RKO (cell line): ENCODE results near the gene DNPH1.
A peak's percentile ranks its signal among the peaks of the same experiment; 100 is the strongest.

Experiments
- DNase-seq: peaks from one replicate; pipeline ENCODE4 v3.0.0-alpha.2; 2016; ENCODE audit warnings: low spot score

DNPH1 gene, protein sequence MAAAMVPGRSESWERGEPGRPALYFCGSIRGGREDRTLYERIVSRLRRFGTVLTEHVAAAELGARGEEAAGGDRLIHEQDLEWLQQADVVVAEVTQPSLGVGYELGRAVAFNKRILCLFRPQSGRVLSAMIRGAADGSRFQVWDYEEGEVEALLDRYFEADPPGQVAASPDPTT

DNA sequence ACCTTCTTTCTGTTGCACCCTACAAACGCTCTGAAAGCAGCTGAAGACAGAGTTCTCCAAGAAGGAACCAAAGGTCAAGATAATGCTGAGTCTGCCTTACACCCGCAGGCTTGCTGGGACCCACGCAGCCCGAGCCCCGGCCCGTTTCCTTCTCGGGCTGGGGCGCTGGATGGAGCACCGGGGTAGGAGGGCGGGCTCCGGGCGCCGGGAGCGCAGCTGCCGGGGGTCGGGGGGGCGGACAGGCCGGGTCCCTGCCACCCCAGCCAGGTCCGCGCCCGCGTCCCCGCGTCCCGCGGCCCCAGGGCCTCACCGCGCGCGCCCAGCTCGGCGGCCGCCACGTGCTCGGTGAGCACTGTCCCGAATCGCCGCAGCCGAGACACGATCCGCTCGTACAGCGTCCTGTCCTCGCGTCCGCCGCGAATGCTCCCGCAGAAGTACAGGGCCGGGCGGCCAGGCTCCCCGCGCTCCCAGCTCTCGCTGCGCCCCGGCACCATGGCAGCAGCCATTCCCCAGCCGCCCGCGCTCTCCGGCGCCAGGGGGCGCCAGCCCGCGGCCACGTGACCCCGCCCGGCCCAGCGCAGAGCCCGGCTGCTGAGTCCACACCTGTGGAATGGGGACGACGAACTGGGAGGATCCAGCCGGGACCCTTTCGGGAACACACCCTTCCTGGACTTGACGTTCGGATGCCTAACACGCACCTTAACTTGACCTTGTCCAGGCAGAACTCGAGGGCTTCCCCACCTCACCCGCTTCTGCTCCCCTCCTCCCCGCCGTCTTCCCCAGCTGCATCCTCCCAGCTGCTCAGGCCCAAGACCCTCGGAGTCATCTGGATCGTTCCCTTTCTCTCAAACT lies at the start of gene DNPH1:
Gene DNPH1 (minus strand): TSS at position 531 of the 852 bp plus-strand sequence. CDS start 25 bp downstream, at position 506.
- peak; percentile 78 for DNase-seq

DNA sequence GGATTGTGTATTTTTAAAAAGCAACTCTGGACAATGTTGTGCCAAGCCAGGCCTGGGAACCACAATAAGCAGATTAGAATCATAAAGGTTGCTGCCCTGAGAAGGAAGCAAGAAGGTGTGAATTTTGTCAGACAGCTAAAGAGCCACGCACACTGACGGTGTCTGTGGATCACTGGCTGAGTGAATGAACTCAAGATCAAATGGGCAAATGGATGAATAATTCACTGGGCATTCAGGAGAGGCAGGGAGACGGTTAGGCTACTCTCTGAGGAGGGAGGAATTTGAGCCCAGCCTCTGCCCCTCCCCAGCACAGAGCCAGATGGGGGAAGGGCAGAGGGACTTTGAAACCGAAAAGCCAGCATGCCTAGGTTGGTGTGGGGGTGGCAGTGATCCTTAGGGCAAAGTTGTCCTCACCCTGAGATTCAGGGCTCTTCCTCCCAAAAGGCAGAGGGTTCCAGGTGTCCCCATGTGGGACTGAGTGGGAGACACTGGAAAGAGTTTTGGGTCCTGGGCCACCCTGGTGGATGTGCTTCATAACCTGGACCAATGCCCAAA lies 49.3 kb upstream of the DNPH1 start:
- DNase-seq, result no peak

DNA sequence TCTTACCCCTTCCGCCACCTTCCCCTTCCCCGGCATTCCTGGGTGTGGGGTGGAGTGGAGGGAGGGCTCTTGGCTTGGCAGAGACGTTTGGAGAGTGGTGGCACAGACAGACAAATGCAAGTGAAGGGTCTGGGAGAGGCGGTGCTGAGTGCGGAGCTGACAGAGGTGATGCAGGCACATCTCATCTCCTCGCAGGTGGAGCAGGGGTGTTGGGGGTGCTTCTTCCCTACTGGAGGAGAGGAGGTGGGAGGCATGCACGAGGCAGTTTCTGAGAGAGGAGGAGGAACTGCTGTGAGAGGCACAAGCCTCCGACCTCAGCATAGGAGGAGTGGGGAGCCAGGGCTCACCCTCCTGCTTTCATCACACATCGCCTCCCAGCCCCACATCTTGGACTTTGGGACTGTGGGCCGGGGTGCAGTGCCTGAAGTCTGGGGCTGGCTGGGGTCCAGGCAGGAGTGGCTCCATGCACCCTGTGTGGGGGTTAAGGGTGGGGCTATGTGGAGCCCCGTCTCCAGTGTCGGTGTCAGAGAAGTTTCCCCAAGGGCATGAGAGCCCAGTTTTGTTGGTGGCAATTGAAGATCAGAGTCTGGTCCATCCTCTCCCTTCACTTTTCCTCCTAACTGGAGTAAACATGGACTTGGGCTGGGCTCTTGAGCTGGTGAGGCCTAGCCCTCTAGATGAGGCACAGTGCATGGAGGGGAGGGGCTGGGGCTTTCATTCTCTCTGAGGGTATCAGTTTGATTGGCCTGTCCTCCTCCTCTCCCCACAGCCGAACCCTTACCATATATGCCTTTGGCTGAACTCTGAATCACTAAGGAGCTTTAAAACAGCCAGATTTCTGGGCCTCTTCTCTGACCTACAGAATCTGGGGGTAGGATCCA lies 48.6 kb upstream of the DNPH1 start:
- DNase-seq, result no peak

DNA sequence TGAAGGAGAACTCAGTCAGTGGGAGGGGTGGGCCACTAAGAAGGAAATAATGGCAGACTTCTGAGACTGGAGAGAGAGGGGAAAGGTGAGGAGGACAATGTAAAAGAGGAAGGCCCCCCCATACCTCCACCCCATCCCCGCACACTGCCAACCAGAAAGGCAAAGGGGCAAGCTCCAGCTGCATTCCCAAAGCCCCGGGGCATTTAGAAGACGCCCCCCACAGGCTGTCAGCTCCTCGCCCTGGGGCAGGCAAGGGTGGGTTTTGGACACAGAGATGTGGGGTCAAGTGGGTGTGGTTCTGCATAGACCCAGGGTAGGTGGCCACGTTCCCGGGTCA lies 48.0 kb upstream of the DNPH1 start:
- DNase-seq, result no peak

DNA sequence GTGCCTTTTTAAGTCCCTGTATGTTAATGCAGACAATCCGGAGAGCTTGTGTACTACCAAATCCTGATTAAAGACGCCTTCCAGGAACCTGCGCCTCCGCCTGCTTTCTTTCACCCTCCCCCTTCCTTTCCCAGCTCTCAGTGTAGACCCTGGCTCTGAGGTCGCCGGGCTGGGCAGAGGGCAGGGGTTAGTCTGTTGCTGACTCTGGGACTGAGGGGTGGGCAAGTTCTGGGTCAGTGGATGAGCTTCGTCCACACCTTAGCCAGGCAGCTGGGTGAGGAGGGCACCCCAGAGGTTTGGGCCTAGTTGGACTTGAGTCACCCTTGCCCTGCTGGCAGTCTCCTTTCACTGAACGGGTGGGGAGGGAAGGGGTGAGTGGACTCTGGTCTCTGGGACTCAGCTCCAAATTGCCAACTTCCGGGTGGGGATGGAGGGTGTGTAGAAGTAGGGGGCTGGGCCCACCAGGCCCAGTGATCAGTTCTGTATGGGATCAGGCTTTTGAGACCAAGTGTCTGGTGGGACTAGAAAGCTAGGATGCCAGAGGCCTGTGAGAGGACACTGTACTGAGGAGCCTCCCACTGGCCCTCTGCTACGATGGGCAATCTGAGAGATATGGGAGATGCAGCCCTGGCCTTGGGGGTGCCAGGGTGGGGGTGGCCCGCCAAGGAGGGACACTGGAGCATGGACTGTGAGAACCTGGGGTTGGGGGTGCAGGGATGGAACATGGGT lies 47.5 kb upstream of the DNPH1 start:
- no peak for DNase-seq

DNA sequence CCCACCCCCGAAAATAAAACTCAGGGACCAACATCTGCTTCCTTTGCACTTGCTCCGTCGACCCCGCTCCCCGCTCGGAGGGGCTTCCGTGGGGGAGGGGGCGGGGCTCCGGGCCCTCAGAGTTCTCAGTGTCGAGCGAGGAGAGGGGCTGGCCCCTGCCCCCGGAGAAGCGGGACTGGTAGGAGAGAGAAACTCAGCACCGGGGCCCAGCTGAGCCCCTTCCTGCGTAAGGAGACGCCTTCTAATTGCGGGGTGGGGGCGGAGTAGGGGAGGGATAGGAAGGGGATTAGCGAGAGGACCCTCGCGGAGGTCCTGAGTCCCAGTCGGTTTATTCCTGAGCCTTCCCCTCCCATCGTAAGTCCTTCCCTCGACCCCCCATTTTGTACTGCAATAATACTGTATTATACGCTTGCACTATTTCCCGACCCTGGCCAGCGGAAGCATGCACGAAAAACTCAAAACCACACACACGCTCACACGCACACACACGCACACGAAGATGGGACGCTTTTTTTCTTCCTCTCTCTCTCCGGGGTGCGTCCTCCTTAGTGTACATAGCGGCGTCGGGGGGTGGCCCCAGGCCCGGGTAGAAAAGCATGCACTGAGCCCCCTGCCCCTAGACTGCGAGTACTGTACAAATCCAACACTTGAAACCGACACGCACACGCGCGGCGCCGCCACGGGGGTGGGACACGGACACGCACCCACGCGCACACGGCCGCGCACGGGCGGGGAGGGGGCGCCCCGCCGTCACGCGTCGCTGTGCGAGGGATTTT lies 46.7 kb upstream of the DNPH1 start:
- no peak for DNase-seq

DNA sequence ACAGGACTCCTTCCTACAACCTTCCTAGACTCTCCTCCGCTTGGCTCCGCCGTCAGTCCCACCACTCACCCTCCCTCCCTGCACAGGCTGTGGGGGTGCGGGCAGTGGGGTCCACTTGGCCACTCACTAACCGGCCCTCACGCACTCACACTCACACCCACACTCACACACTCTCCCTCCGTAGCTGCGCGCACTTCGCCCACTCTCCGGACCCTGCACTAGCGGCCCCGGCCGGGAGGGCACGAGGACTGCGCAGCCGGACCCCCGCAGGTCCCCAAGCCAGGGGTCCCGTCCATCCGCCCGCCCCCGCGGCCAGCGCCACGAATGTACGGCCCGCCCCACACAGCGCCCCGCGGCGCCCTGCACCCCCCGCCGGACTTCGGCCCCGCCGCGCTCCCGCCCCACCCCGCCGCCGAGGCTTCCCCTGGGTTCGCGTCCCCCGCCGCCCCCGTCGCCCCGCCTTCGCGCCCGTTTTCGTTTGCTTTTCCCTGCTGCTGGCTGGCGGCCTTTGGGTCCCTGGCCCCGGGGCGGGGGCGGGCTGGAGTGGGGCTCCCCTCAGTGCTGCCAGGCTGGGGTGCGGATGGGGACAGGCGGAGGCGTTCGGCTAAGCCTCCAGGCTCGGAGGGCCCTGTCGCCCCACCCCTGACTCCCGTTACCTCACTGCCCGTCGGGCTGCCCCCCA lies 45.8 kb upstream of the DNPH1 start:
- no peak for DNase-seq

DNA sequence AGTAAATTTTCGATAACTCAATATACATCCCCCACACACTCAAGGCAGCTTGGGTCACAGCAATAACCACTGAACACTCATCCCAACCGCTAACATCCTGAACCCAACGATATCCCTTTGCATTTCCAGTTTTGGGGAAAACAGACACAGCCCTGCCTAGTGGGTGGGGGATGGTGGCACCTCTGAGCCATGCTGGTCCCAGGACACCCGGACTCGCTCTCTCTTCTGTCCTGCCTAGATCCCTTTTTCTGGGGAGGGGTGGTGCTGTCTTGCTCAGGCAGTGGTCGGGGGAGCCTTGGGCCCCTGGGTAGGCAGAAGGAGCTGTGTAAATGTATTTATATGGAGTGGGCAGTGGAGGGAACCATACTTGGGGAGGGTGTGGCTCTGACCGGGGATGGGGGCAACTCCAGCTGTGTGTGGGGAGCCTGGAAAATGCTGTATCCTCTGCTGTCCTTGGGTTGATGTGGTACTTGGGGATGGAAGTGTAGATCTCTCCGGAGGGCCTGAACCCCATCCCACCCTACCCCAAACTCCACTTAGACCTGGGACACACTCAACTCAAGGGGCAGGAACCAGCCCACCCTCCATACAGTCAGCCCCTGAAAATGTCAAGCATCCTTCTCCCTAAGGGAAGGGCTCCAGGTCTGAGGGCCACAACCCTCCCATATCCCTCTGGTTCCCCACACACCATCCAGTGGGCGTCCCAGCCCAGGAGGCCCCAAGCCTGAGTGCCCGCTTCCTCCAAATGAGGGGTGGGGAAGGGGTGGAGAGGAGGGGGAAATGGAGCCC lies 45.0 kb upstream of the DNPH1 start:
- DNase-seq, result no peak

DNA sequence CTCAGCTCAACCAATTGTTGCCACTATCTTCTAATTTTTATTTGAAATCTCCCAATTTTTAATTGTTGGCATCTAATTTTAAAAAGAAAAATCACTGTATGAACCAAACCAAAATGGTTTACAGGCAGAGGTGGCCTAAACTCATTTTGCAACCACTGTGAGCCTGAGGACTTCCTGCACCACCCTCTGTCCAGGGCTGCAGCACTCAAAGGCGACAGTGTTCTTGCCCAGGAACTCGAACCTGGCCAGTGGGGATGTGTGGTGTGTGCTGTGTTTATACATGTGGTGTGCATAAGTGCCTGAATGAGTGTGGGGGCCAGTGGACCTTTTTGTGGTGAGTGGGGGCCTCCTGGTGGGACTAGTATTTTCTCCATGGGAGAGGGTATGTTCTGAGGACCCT lies 44.4 kb upstream of the DNPH1 start:
- no peak for DNase-seq

DNA sequence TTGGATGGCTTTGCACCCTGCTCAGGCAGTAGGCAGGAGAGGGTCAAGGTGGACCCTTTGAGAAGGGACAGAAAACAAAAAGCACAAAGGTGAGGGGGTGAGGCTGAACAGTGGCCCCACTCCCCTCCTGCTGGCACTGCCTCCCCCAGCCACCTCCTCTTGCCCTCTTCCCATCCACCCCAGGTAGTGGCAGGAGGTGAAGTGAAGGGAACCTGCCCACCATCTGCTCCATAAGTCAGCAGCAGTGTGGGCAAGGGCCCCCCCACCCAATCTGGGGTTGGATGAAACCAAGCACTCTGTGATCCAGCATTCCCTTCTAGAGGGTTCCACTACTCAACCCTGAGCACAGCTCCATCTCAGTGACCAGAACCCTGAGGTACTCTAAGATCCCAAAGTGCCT lies 42.7 kb upstream of the DNPH1 start:
- no peak for DNase-seq

DNA sequence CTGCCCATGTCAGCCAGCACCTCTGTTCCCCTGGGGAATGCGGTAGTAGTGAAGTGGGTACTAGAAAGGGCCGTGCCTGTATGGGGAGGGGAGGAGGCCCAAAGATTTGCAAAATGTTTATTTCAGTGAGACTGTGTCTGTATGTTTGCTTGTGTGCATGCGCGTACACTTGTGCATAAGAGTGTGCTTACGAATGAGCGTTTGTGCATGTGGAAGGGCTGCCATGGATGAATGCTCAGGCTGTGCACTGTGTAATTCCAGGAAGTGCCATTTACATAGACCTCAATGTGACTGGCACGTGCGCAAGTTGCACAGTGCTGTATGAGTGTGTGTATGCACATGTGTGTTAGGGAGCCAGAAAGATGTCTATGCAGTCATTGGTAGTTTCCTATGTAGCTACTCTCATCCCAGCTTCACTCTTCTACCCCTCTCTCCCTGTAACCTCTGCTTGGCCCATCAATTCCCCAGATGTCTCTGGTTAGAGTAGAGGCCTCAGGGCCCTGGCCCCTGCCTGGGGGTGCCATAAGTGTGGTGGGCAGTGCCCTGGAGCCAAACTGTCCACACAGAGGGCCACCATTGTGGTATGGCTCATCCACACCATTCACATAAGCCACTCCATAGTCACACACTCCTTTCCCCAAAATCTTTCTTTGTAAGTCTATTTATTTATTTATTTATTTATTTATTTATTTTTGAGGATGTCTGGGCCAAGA lies 42.0 kb upstream of the DNPH1 start:
- no peak for DNase-seq

DNA sequence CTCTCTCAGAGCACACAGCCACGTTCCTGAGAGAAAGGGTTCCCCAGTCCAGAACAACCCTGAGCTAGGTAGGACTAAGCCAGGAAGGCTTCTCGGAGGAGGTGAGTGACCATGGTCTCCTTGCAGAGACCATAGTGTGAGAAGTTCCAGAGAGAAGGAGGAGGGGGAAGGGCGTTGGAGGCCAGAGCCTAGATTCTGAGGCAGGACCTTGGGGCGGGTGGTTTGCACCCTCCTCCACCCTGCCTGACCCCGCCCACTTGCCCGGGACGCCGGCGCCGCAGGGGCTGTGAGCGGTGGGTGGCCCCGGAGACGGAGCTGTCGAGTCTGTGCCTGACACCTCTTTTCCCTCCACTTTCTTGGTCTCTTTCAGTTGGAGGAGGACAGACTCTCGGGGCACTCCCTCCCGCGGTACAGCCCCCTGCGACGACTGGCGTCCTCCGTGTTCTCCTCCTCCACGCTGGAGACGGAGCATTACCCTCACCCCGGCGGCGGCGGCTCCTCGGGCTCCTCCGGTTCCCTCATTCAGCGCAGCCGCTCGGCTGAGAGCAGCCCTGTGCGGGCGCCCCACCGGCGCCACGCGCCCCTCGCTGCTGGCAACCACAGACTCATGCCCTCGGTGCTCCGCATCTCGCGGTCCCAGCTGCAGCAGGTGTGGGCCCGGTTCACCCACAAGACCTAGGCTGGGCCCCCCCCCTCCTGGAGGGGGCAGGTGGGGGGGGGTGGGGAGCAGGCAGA lies 40.2 kb upstream of the DNPH1 start:
- no peak for DNase-seq

DNA sequence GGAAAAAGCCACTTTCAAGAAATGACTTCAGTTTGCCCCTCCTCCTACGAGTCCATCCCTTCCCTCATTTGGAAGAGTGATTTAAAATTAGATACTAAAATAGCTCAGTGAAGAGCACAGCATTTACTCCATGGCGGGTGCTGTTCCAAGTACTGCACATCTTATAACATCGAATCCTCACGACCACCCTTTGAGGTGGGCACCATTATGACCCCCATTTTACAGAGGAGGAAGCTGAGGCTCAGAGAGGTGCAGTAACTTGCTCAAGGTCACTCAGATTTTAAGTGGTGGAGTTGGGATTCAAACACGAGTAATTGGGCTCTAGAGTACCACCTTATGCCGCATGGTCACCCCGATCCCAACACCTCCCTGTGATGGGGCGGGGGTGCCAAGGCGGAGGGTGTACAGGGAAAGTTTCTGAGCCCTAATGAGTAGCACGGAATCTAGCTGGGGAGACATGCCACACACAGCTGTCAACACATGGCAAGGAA lies 39.5 kb upstream of the DNPH1 start:
- DNase-seq, result no peak

DNA sequence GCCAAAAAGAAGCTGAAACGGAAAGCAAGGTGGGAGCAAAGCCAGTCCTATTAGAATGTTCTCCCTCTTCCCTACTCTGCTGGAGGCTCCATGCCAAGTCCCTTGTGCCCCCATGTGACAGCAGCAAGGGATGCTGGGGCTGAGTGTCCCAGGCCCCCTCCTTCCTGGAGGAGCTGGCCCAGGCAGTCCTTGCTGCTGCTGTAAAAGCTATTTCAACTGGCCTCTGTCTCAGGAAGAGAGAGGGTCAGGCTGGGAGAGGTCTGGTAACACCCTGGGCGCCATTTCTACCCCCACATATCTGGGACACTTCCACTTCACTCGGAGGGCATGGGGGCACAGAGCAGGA lies 39.0 kb upstream of the DNPH1 start:
- no peak for DNase-seq

DNA sequence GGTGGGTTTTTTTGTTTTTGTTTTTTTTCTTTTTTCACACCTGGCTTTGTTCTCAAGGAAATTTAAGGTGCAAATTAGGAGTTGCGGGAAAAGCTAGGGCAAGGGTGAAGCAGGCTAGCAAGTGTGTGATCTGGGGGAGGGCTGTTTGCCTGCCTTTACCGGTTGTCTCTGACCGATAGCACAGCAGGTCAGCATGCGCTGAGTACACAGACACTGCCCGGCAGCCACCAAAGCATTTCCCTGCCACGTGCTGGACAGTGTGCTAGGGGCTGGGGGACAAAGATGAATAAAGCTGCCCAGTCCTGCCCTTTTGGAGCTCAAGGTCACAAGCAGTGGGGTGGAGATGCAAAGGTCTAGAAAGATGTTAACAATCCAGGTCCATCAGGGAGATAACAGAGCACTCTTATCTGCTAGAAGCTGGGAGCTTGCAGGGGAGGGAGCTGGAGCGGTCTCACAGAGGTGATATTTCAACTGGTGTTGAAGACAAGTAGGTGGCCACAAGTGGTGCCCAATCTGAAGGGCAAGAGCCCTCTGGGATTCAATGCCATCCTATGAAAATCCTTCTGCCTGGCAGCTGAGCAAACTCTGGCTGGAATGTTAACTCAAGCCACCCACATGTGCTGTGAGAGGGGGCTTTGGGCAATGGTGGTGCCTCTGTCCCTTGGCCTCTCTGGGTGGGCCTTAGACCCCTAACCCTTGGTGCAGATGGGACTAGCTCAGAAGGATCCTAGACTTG lies 38.5 kb upstream of the DNPH1 start:
- DNase-seq, result no peak

DNA sequence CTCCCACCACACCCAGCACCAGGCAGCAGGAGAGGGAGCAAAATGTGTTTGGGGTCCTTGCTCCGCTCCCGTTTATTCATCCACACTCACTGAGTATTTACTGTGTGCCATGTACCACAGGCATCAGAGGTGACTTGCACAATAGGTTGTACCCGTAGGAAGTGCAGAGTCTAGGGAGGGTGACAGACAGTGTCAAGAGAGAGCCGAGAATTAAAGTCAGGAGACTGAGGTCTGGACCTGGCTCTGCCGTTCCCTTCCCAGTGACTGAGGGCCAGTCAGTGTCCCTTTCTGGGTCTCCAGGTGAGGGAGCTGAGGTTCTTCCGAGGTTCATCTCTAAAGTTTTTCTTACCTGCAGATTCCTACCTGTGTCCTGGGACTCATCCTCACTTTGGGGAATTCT lies 36.3 kb upstream of the DNPH1 start:
- DNase-seq, result no peak

DNA sequence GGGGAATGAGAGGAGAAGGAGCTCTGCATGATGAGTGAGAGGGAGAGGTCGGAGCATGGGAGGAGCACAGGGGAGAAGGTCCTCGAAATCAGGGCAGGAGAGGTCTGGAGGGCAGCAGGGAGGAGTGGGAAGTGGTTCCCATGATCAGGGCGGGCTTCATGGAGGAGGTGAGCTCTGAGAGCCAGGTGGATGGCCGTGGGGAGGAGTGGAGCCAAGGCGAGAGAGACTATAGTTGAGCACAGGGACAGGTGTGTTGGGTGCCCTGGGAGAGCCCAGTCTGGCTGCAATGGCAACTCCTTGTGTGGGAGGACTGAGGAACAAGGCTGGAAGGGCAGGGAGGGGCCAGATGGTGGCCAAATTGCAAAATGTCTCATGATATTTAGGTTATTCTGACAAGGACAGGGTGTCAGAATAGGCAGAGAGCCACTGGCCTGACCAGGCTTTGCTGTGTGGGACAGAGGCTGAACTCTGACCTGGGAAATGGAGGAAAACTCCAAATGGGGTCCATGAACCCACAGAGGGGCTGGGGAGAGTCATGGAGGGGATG lies 35.4 kb upstream of the DNPH1 start:
- DNase-seq, result no peak
